ENCODE results near the gene GATB. TPM values are rescaled to one million over a fixed set of nuclear protein-coding genes. Genes with fewer than 3 reads are reported as not detected.

GATB gene
- total and polyA plus RNA-seq, 2 donors (not counting 3 experiments of a cell fraction or from before 2014, with no cell fraction given): 14.4 to 17.7 TPM

GRCh38 chr4:151807220-151807619 lies 46.4 kb upstream of the GATB start:
- Histone ChIP-seq H3K79me2 (ENCODE audit: control insufficient read depth, insufficient read depth, low read length) (no peaks in the 10 kb centered on the region), H2AFZ (ENCODE audit: low read depth, low read length) (no peak overlapping the region), H3K4me2 (ENCODE audit: insufficient read depth, low read length) (no peak overlapping the region), H4K20me1 (replicated peaks; ENCODE audit: control insufficient read depth, extremely low read depth, insufficient read depth, low read length) (no peaks in the 10 kb centered on the region), H3K9me1 (replicated peaks; ENCODE audit: control insufficient read depth, extremely low read depth, insufficient read depth, low read length) (no peaks in the 10 kb centered on the region), H3K36me3 (ENCODE audit: control insufficient read depth in 2 of 2, extremely low read depth in 1 of 2, insufficient read depth in 2 of 2, low read length in 2 of 2) (no peaks in the 10 kb centered on the region), H3K4me3 (replicated peaks in 1 of 3; ENCODE audit: insufficient read depth in 1 of 3, low read depth in 1 of 3, low read length in 3 of 3) (no peak overlapping the region), H3K9ac (replicated peaks; ENCODE audit: extremely low read depth, insufficient read depth, low read length) (no peak overlapping the region), H3K4me1 (ENCODE audit: control insufficient read depth, extremely low read depth, insufficient read depth, low read length) (no peaks in the 10 kb centered on the region), H3K9me3 (replicated peaks; ENCODE audit: control insufficient read depth, insufficient read depth, low read length) (no peaks in the 10 kb centered on the region), H3K27me3 (ENCODE audit: control insufficient read depth in 2 of 2, insufficient read depth in 2 of 2, low read length in 2 of 2) (no peaks in the 10 kb centered on the region), H3K27ac (ENCODE audit: insufficient read depth, low read depth, low read length) (no peak overlapping the region)
- DNase-seq (ENCODE audit: low read depth, low spot score): no peak
- intact Hi-C loops (cut with micrococcal nuclease) (no loop called here), dilution Hi-C loops (cut with MboI; ENCODE audit: extremely low pct_ligation_motif_present, low sequenced_read_pairs) (no loop called here)
- BruUV-seq (replicated peaks): no TSS peak
- ChIA-PET POLR2A (no interaction called here), CTCF (no interaction called here)
- FAIRE-seq: no peak
- TF ChIP-seq POLR2A (IDR thresholded peaks at IDR 0.05; ENCODE audit: low read depth, low read length) (no peak), CTCF (IDR thresholded peaks at IDR 0.05; ENCODE audit: extremely low read depth in 1 of 2, insufficient read depth in 1 of 2, low read depth in 1 of 2, low read length in 2 of 2) (no peak), POLR2AphosphoS5 (IDR thresholded peaks at IDR 0.05; ENCODE audit: insufficient read depth, low read depth, low read length) (no peak), EZH2 (IDR thresholded peaks at IDR 0.05; ENCODE audit: borderline replicate concordance, low read depth, low read length, severe bottlenecking) (no peak), MAX (IDR thresholded peaks at IDR 0.05; ENCODE audit: insufficient read depth, insufficient read length) (no peak), GATA2 (IDR thresholded peaks at IDR 0.05; ENCODE audit: insufficient read depth, insufficient read length, low read depth, low read length) (no peak), JUN (IDR thresholded peaks at IDR 0.05; ENCODE audit: borderline replicate concordance, insufficient read depth, insufficient read length, low read depth) (no peak), FOS (IDR thresholded peaks at IDR 0.05; ENCODE audit: borderline replicate concordance, insufficient read depth, low read length) (no peak), MYC (IDR thresholded peaks at IDR 0.05; ENCODE audit: low read depth, low read length) (no peak)
